GM12875 (cell line): ENCODE data around the gene ORAI2.
A peak's percentile ranks its signal among the peaks of the same experiment; 100 is the strongest.

Experiments used
- H3K4me3 ChIP-seq: one replicate; pipeline ENCODE4 v1.5.1; 2011; ENCODE audit warnings: low read depth, low read length, control low read depth
- CTCF ChIP-seq: IDR thresholded peaks from 2 replicates; pipeline ENCODE4 v1.5.1; 2011; ENCODE audit warnings: low read depth, mild to moderate bottlenecking, control low read depth, inconsistent platforms, low read length, moderate library complexity, borderline replicate concordance; ENCODE audit not compliant: insufficient read depth

The ORAI2 gene

GRCh38 chr7:102464577-102465280 lies 31.4 kb downstream of the ORAI2 start, which contains the start of the genes ALKBH4 and LRWD1:
ALKBH4 (minus strand) TSS chr7:102464863; CDS start chr7:102464836, 27 bp downstream.
LRWD1 (plus strand) TSS chr7:102464984; CDS start chr7:102465081, 97 bp downstream.
- peak within 1 kb of the TSS; percentile 73 for H3K4me3 ChIP-seq
- 0 out of 2 replicates have a peak, but pooled peaks have one; percentile 14 for TF ChIP-seq CTCF

GRCh38 chr7:102466097-102466496 lies 32.7 kb downstream of the ORAI2 start:
- TF ChIP-seq CTCF, result no peak
- H3K4me3 ChIP-seq, result peak overlapping the region; percentile 73

- H3K4me3 ChIP-seq, result no peak overlapping the region
- no peak for TF ChIP-seq CTCF
Observed at GRCh38 chr7:102467581-102468477, 34.5 kb downstream of the ORAI2 start.

- no peak for TF ChIP-seq CTCF
Observed at GRCh38 chr7:102468478-102469350, 35.3 kb downstream of the ORAI2 start.

GRCh38 chr7:102469351-102469971 lies 36.1 kb downstream of the ORAI2 start:
- TF ChIP-seq CTCF, result no peak
- H3K4me3 ChIP-seq, result no peak overlapping the region

More at GRCh38 chr7:102468478-102469350, 35.3 kb downstream of the ORAI2 start:
- no peak overlapping the region for H3K4me3 ChIP-seq
